ENCODE measurements around the gene ZFYVE27.

Gene ZFYVE27

DNA sequence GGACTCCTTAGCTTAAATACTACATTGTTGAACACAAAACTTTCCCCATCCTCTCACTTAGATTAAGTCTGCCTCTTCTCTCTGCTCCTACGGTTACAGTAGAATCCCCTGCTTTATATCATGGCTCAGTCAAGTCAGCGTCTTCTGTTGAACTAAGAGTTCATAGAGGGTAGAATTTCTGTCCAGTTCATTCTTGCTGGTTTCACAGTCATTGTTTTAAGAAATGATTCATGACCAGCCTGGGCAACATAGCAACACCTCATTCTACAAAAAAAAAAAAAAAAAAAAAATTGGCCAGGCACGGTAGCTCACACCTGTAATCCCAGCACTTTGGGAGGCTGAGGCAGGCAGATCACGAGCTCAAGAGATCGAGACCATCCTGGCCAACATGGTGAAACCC is 3.7 kb upstream of the ZFYVE27 start:
- Histone ChIP-seq H2AFZ (ENCODE audit: low read length, unreplicated experiment) (no peak overlapping the region), H3K4me1 (ENCODE audit: control insufficient read depth, insufficient read depth, low read length, unreplicated experiment) (peaks cover 11% of the 10 kb centered on the region), H3K36me3 (ENCODE audit: insufficient read depth, low read length) (no peaks in the 10 kb centered on the region), H3K79me2 (ENCODE audit: control insufficient read depth, insufficient read depth, low read length, unreplicated experiment) (peaks cover 11% of the 10 kb centered on the region), H3K27ac (ENCODE audit: low read depth, low read length) (no peak overlapping the region), H3K4me3 (ENCODE audit: low read depth, low read length) (no peak overlapping the region), H3K27me3 (ENCODE audit: insufficient read depth, low read length) (no peaks in the 10 kb centered on the region)

DNA sequence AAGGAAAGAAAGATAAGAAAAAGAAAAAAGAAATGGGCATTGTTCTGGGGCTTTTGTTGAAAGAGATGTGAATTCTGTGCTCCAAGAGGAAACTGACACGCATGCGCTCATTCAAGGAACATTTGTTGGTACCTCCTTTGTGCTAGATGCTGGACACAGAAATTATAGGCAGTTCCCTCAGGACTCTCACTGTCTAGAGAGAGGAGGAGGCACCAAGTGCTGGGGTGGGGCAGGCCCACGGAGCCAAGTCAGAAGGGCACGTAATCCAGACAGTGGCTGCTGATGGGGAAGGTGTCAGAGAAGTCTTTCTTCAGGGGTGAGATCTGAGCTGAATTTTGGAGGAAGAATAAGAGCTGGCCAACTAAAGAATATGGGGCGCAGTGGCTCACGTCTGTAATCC is 2.9 kb upstream of the ZFYVE27 start:
- Histone ChIP-seq H3K79me2 (ENCODE audit: control insufficient read depth, insufficient read depth, low read length, unreplicated experiment) (peaks cover 19% of the 10 kb centered on the region), H3K36me3 (ENCODE audit: insufficient read depth, low read length) (no peaks in the 10 kb centered on the region), H3K4me1 (ENCODE audit: control insufficient read depth, insufficient read depth, low read length, unreplicated experiment) (peaks cover 15% of the 10 kb centered on the region), H2AFZ (ENCODE audit: low read length, unreplicated experiment) (no peak overlapping the region), H3K4me3 (ENCODE audit: low read depth, low read length) (no peak overlapping the region), H3K27ac (ENCODE audit: low read depth, low read length) (no peak overlapping the region), H3K27me3 (ENCODE audit: insufficient read depth, low read length) (no peaks in the 10 kb centered on the region)

DNA sequence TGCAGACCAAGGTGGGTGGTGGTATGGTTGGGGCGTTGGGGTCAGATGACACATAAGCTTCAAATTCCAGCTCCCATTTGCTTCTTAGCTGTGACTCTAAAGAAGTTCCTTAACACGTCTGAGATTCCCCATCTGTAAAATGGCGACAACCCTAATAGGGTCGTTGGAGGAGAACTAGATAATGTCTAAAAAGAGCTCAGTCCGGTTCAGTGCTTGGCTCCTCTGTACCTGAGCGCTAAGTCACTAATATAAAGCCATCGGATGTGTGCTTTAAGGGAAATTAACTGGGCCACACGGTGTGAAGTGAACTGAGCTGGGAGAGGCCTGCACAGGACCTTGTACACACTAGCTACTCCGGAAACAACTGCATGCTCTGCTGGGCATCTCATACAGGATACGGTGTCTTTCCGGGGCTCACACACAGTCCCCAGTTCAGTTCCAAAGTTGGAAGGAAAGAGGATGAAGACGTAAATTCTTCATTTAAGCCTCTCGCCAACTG is 476 bp upstream of the ZFYVE27 start:
- peaks cover 36% of the 10 kb centered on the region for H3K79me2 ChIP-seq (ENCODE audit: control insufficient read depth, insufficient read depth, low read length, unreplicated experiment)
- peaks cover 15% of the 10 kb centered on the region for H3K4me1 ChIP-seq (ENCODE audit: control insufficient read depth, insufficient read depth, low read length, unreplicated experiment)
- H3K36me3 ChIP-seq (ENCODE audit: insufficient read depth, low read length), result peaks cover 3% of the 10 kb centered on the region; the same call in 1 of the 2 replicates
- peak overlapping the region; percentile 91 for H3K4me3 ChIP-seq (ENCODE audit: low read depth, low read length)
- H3K27ac ChIP-seq (ENCODE audit: low read depth, low read length), result 0 out of 2 replicates have a peak overlapping the region, but pooled peaks have one; percentile 10
- H2AFZ ChIP-seq (ENCODE audit: low read length, unreplicated experiment), result peak overlapping the region; percentile 74
- no peaks in the 10 kb centered on the region for H3K27me3 ChIP-seq (ENCODE audit: insufficient read depth, low read length)

DNA sequence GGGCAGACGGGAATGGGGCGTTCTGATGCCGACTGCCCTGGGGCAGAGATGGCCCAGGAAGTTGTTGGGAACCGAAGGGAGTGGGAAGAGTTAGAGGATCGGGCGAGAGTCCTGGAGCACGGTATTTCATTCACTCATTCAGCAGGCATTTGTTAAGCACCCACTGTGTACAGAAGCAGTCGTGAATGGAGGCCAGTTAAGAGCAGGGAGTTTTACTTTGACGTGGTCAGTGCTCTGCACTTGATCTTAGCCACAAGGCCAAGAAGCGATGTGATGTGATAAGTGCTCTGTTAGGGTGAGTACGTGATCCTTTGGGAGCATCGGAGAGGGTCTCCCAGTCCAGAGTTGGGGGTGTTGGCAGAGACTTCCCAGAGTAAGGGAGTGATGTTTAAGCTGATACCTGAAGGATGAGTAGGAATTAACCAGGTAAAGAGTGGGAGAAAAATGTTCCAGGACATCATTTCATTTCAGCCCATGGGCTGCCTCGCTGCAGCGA is 890 bp downstream of the ZFYVE27 start:
- Histone ChIP-seq H3K4me1 (ENCODE audit: control insufficient read depth, insufficient read depth, low read length, unreplicated experiment) (peaks cover 15% of the 10 kb centered on the region), H3K36me3 (ENCODE audit: insufficient read depth, low read length) (peaks cover 3% of the 10 kb centered on the region; the same call in 1 of the 2 replicates), H3K27ac (ENCODE audit: low read depth, low read length) (peak overlapping the region; percentile 67; the same call in 1 of the 2 replicates), H2AFZ (ENCODE audit: low read length, unreplicated experiment) (no peak overlapping the region), H3K27me3 (ENCODE audit: insufficient read depth, low read length) (no peaks in the 10 kb centered on the region), H3K79me2 (ENCODE audit: control insufficient read depth, insufficient read depth, low read length, unreplicated experiment) (peaks cover 40% of the 10 kb centered on the region), H3K4me3 (ENCODE audit: low read depth, low read length) (peak overlapping the region; percentile 91)

DNA sequence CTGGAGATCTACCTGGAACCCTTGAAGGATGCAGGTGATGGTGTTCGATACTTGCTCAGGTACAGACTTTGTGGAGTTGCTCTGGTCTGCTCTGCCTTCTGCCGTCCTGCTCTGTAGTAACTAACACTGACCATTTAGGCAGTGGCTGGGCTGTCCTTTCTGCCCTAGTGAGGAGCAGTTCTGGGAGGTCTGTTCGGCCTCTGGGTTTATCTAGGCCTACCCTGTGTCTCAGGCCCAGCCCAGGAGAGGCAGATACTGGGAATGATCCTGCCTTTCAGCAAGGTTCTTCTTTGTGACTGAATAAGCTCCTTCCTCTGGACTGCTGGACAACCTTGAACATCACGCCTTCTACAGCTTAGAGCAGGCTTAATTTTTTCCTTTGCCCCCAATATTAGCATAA is 1.7 kb downstream of the ZFYVE27 start:
- peaks cover 48% of the 10 kb centered on the region for H3K79me2 ChIP-seq (ENCODE audit: control insufficient read depth, insufficient read depth, low read length, unreplicated experiment)
- peaks cover 15% of the 10 kb centered on the region for H3K4me1 ChIP-seq (ENCODE audit: control insufficient read depth, insufficient read depth, low read length, unreplicated experiment)
- no peak overlapping the region for H2AFZ ChIP-seq (ENCODE audit: low read length, unreplicated experiment)
- H3K4me3 ChIP-seq (ENCODE audit: low read depth, low read length), result peak overlapping the region; percentile 91
- H3K27ac ChIP-seq (ENCODE audit: low read depth, low read length), result no peak overlapping the region
- peaks cover 3% of the 10 kb centered on the region; the same call in 1 of the 2 replicates for H3K36me3 ChIP-seq (ENCODE audit: insufficient read depth, low read length)
- H3K27me3 ChIP-seq (ENCODE audit: insufficient read depth, low read length), result no peaks in the 10 kb centered on the region

DNA sequence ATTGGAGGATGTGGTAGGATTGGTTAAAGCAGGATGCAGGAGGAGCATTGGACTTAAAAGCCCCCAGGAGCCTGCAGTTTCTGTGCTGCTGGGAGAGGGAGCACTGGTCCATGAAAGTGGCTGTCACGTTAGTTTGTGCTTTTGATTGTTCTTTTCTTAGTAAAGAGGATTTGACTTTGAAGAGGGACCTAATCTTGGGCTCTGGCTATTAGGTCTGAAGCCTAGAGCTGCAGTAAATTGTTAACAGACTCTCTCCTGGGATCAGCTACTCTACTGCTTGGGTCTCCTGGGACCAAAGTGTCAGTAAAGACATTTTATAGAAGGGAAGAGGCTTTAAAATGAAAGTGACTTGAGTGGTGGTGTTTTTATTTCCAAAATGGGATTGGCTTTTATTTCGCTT is 3.7 kb downstream of the ZFYVE27 start:
- Histone ChIP-seq H3K27ac (ENCODE audit: low read depth, low read length) (no peak overlapping the region), H3K27me3 (ENCODE audit: insufficient read depth, low read length) (no peaks in the 10 kb centered on the region), H2AFZ (ENCODE audit: low read length, unreplicated experiment) (no peak overlapping the region), H3K4me1 (ENCODE audit: control insufficient read depth, insufficient read depth, low read length, unreplicated experiment) (peaks cover 15% of the 10 kb centered on the region), H3K36me3 (ENCODE audit: insufficient read depth, low read length) (peaks cover 6% of the 10 kb centered on the region; the same call in 1 of the 2 replicates), H3K79me2 (ENCODE audit: control insufficient read depth, insufficient read depth, low read length, unreplicated experiment) (peaks cover 49% of the 10 kb centered on the region), H3K4me3 (ENCODE audit: low read depth, low read length) (no peak overlapping the region)

DNA sequence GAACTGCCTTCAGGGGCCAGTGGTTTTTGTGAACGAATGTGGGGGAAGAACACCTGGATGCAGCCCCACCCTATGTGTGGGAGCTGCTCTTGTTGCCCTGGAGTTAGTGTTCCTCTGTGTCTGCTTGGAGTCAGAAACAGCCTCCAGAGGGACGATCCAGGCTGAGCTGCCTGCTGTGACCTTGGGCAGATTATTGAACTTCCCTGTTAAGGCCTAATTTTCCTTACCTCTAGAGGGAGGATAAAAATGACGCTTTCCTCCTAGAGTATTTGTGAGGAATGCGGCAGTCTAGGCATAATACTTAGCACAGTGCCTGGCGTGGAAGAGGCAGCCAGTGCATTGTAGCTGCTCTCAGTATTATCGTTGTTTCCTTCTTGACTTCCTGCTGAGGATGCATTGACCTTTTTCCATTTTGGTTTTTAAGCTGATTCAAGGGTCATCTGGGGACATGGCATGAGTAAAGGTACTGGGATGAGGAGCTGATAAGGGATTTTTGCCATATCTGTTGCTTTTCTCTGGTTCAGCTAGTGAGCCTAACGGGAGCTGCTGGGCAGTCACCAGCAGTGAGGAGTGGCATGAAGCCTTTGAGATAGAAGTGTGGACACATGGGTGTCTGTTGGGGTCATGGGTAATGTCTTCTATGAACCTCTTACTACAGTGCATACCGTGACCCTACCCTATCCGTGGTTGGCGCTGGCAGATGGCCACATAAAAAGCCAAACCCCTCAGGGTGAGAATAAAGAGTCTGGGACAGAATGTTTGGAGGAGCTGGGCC is 6.4 kb downstream of the ZFYVE27 start:
- no peak overlapping the region for H3K4me3 ChIP-seq (ENCODE audit: low read depth, low read length)
- no peak overlapping the region for H2AFZ ChIP-seq (ENCODE audit: low read length, unreplicated experiment)
- H3K36me3 ChIP-seq (ENCODE audit: insufficient read depth, low read length), result peaks cover 11% of the 10 kb centered on the region; the same call in 1 of the 2 replicates
- no peak overlapping the region for H3K27ac ChIP-seq (ENCODE audit: low read depth, low read length)
- H3K4me1 ChIP-seq (ENCODE audit: control insufficient read depth, insufficient read depth, low read length, unreplicated experiment), result peaks cover 4% of the 10 kb centered on the region
- peaks cover 36% of the 10 kb centered on the region for H3K79me2 ChIP-seq (ENCODE audit: control insufficient read depth, insufficient read depth, low read length, unreplicated experiment)
- no peaks in the 10 kb centered on the region for H3K27me3 ChIP-seq (ENCODE audit: insufficient read depth, low read length)

DNA sequence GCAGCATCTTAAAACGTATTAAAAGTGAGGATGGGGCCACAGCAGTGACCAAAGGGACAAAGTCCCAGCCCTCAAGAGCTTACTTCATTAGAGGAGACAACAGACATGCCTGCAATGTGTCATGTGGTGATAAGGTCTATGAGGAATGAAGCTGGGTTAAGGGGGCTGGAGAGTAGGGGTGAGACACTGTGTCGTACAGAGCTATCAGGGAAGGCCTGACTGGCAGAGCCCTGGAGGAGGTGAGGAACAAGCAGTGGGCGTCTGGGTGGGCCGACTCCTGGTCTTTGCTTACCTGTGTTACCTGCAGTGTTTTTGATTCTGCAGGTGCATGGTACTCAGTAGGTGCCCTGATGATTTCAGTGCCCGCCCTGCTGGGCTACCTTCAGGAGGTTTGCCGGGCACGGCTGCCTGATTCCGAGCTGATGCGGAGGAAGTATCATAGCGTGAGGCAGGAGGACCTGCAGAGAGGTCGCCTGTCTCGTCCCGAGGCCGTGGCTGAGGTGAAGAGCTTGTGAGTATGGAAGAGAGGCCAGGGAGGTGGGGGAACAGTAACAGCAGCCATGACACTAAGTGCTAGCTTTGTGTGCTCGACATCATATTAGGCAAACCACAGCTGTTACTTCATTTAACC is 7.6 kb downstream of the ZFYVE27 start:
- Histone ChIP-seq H3K4me3 (ENCODE audit: low read depth, low read length) (no peak overlapping the region), H3K27ac (ENCODE audit: low read depth, low read length) (no peak overlapping the region), H3K79me2 (ENCODE audit: control insufficient read depth, insufficient read depth, low read length, unreplicated experiment) (peaks cover 28% of the 10 kb centered on the region), H2AFZ (ENCODE audit: low read length, unreplicated experiment) (no peak overlapping the region), H3K27me3 (ENCODE audit: insufficient read depth, low read length) (no peaks in the 10 kb centered on the region), H3K4me1 (ENCODE audit: control insufficient read depth, insufficient read depth, low read length, unreplicated experiment) (no peaks in the 10 kb centered on the region), H3K36me3 (ENCODE audit: insufficient read depth, low read length) (peaks cover 16% of the 10 kb centered on the region)

DNA sequence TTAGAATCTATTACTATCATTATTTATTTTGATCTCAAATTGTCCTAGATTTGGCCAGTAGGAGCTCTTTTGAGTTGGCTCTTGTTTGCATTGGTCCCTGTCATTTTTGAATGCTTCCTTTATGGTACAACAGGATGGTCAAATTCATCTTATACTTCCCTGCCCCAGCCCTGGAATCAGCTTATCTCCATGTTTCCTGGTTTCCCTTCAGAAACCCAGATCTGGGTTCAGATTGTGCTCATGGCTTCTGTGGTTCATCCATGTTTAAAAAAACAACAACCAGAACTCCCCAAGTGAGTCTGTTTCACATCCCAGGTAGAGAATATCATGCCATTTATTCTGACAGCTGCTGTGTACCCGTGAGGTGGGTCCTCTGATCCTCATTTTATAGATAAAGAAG is 10.6 kb downstream of the ZFYVE27 start:
- no peak overlapping the region for H2AFZ ChIP-seq (ENCODE audit: low read length, unreplicated experiment)
- peaks cover 21% of the 10 kb centered on the region; the same call in 1 of the 2 replicates for H3K36me3 ChIP-seq (ENCODE audit: insufficient read depth, low read length)
- no peak overlapping the region for H3K4me3 ChIP-seq (ENCODE audit: low read depth, low read length)
- H3K79me2 ChIP-seq (ENCODE audit: control insufficient read depth, insufficient read depth, low read length, unreplicated experiment), result peaks cover 10% of the 10 kb centered on the region
- H3K27ac ChIP-seq (ENCODE audit: low read depth, low read length), result no peak overlapping the region
- no peaks in the 10 kb centered on the region for H3K27me3 ChIP-seq (ENCODE audit: insufficient read depth, low read length)
- H3K4me1 ChIP-seq (ENCODE audit: control insufficient read depth, insufficient read depth, low read length, unreplicated experiment), result no peaks in the 10 kb centered on the region

DNA sequence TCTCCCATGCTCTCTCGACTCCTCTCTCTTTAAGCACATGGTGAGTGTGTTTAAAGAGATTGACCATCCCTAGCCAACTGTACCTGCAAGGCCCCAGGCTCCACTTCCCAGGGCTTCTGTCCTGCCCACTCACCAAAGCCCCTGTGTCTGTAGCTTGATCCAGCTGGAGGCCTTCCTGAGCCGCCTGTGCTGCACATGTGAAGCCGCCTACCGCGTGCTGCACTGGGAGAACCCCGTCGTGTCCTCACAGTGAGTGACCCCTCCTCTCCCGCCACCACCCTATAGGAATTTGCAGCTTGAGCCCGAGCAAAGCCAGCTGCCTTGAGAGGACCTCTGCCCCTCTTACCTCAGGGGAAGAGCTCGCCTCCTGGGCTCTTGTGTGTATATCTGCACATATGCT is 11.2 kb downstream of the ZFYVE27 start:
- Histone ChIP-seq H3K4me1 (ENCODE audit: control insufficient read depth, insufficient read depth, low read length, unreplicated experiment) (no peaks in the 10 kb centered on the region), H2AFZ (ENCODE audit: low read length, unreplicated experiment) (no peak overlapping the region), H3K27ac (ENCODE audit: low read depth, low read length) (no peak overlapping the region), H3K79me2 (ENCODE audit: control insufficient read depth, insufficient read depth, low read length, unreplicated experiment) (peaks cover 5% of the 10 kb centered on the region), H3K27me3 (ENCODE audit: insufficient read depth, low read length) (no peaks in the 10 kb centered on the region), H3K4me3 (ENCODE audit: low read depth, low read length) (no peak overlapping the region), H3K36me3 (ENCODE audit: insufficient read depth, low read length) (peaks cover 21% of the 10 kb centered on the region; the same call in 1 of the 2 replicates)

Data from ACC112 (cell line).